SK-N-MC (cell line): Measurements from ENCODE around the gene ESR1.

ENCODE experiments used
- EZH2 ChIP-seq: fragments of 200-600 bp; sonication (generic); IDR thresholded peaks from one replicate; pipeline ENCODE4 v1.6.1; 2017; ENCODE audit warnings: antibody characterized with exemption
- FOXP2 ChIP-seq: optimal IDR thresholded peaks from 2 replicates; pipeline ENCODE3; 2011; ENCODE audit warnings: mild to moderate bottlenecking, moderate library complexity; ENCODE audit not compliant: insufficient read depth; ENCODE audit errors: extremely low read length, control extremely low read depth
- POLR2AphosphoS5 ChIP-seq: IDR thresholded peaks from 2 replicates; pipeline ENCODE4 v1.6.1; 2012; ENCODE audit warnings: mild to moderate bottlenecking, low read depth, low read length, borderline replicate concordance

GRCh38 chr6:152059909-152060308 lies 252.4 kb downstream of the ESR1 start:
- TF ChIP-seq POLR2AphosphoS5 (no peak), EZH2 (no peak), FOXP2 (no peak)
